RCC 7860 (cell line): Measurements from ENCODE around the gene CPLANE2.

Experiments
- DNase-seq: peaks from one replicate; pipeline ENCODE4 v3.0.0-alpha.2; 2015; ENCODE audit warnings: low spot score
- FAIRE-seq: peaks from 2 replicates; lab custom pipeline; 2012; peaks lifted over from hg19 to GRCh38; lab: Jason Lieb, UNC

CPLANE2 gene

GRCh38 chr1:16195518-16195905, 41.5 kb downstream of the CPLANE2 start:
- FAIRE-seq: no peak
- no peak for DNase-seq

- FAIRE-seq (no peak), DNase-seq (no peak)
Measured at GRCh38 chr1:16191916-16192546, 45.0 kb downstream of the CPLANE2 start.

- FAIRE-seq (no peak), DNase-seq (no peak)
Measured at GRCh38 chr1:16191309-16191708, 45.7 kb downstream of the CPLANE2 start.

- peak; percentile 50 for DNase-seq
- FAIRE-seq: peak; percentile 81
Measured at GRCh38 chr1:16189921-16190621, 46.9 kb downstream of the CPLANE2 start.

GRCh38 chr1:16189003-16189402, 48.0 kb downstream of the CPLANE2 start:
- FAIRE-seq: peak; percentile 64
- peak; percentile 67 for DNase-seq

- FAIRE-seq: peak; percentile 4
- DNase-seq: peak; percentile 70
Measured at GRCh38 chr1:16187748-16188401, 49.1 kb downstream of the CPLANE2 start.

GRCh38 chr1:16186655-16187235, 50.2 kb downstream of the CPLANE2 start:
- no peak for FAIRE-seq
- DNase-seq: no peak

GRCh38 chr1:16184557-16185303, 52.3 kb downstream of the CPLANE2 start:
- DNase-seq (no peak), FAIRE-seq (no peak)

GRCh38 chr1:16183765-16184556, 53.0 kb downstream of the CPLANE2 start:
- DNase-seq (no peak), FAIRE-seq (no peak)

GRCh38 chr1:16183179-16183578, 53.8 kb downstream of the CPLANE2 start:
- peak; percentile 31 for DNase-seq
- FAIRE-seq: no peak

- DNase-seq (peak; percentile 91), FAIRE-seq (peak; percentile 87)
Measured at GRCh38 chr1:16181887-16182719, 54.9 kb downstream of the CPLANE2 start.
